ENCODE measurements around the gene DCDC2C.

The DCDC2C gene

DNA sequence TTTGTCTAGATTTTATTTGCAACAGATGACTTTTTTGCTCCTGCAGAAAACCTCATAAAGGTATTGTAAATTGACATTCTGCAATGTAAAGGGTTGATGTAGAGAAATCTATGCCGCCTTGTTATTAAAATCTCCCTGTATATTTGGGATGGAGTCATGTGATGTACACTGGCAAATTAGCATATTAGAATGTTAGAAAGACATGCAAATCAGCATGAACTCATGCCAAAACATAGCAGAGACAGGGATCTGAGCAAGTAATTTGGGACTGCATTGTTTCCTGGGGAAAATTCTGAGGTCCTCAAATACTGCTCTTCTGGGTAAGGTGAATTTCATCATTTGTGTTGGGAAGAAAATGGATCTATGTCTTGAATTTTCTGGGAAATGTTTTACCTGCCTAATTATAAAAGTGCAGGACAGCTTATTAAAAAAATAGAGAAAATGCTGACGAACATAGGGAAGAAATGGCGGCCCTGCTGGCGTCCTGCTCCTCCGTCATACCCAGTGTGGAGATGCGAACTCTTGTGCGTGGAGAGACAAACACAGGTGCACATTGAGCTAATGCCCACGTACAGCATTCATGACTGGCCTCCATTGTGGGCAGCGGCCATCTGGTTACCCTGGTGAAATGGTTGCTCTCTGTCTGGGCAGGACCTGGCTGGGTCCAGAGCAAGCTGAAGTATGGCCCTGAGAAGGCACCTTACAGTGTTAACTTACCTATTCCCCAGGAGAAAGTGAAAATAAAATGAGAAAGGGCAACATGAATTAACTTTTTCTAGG, 29.1 kb upstream of the DCDC2C start:
- no peak for DNase-seq

DNA sequence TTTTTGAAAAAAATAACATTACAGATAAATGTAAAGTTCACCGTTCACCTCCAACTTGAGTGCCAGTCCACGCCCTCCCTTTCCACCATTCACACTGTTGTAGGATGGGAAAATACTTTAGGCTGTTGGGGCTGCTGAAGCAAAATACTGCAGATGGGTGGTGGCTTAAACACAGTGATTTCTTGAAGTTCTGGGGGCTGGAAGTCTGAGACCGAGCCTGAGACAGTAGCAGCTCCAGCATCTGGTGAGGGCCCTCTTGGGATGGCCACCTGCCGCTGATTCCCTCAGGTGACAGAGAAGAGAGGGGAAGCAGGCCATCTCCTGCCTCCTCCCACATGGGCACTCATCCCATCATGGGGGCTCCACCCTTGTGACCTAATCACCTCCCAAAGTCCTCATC, 27.7 kb upstream of the DCDC2C start:
- no peak for DNase-seq

DNA sequence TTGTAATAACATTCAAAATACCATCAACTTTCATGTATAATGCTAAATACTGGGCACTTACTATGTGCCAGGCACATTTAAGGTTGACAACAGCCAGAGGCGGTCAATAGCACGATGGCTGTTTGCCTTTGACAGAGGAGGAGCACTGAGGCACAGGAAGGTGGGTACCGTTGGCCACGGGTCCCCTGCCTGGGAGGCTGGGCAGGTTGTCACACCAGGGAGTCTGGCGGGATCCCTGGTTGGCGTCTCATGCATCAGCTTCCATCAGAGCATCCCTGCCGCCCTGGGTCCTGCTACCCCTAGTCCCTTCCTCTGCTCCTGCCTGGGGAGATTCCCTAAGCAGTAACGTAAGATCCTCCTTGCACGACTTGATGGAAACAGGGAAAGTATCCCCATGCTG, 25.9 kb upstream of the DCDC2C start:
- no peak for DNase-seq

GRCh38 chr2:3678212-3678611, 25.2 kb upstream of the DCDC2C start:
- DNase-seq, result no peak

GRCh38 chr2:3679180-3679579, 24.2 kb upstream of the DCDC2C start:
- DNase-seq, result no peak

DNA sequence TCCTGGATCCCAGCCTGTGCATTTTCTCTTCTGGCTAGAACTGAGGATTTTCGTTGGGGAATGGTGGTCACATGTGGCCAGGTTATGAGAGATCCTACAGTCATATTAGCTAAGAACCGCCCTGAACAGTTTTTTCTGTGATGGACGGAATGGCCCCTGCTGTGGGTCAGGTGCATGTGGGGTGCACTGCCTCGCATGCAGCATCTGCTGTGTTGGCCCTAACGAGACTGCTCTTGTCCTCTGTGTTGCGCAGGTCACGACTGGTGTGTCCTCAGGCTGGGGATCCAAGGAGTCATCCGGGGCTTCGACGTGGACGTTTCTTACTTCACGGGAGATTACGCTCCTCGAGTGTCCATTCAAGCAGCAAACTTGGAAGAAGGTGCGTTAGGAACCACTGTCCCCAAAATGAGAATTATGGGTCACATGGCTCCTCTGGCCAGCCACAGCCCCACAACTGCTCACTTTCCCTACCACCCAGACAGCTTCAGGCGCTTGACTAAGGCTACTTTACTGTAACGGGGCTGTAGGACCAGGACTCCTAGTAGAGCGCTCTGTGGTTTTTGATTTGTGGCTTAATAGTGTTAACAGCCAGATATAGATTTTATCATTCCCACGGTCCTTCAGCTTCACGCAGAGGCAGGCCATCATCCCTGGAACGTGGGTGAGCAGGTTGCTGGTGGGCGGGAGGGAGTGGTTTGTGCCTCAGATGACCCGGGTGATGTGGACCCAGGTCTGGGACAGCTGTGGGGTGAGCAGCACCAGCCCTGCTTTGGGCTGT, 23.6 kb upstream of the DCDC2C start:
- no peak for DNase-seq

DNA sequence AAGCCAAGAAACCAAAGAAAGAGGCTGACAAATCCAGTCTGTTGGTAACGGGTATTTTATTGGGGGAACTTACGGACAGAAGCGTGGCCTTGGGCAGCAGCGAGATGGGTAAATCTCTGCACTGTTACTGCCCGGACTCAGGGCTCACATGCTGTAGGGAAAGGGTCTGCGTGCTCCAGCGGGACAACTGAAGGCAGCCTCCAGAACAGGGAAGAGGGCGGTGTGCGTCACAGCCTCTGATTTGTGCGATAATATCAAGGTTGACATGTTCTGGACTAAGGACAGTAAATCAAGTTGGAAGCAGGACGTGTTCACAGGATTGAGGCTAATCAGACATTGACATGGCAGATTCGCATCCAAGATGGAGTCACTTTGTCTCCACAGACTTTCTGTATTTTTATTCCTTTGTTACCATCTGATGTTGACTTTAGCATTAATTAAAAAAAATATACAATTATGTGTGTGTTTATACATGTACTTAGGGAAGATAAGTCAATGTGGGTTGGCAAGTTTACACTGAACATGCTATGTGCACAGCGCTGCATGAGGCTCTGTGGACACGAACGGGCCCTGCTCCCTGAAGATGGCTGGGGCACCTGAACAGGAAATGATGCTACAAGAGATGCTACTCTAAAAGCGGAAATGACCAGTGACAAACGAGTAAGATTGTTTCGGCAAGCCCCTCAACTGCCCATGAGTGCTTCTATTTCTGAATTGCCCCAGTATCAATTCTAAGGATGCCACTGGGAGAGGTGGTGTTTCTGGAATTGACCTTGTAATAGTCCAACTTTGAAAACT, 22.6 kb upstream of the DCDC2C start:
- no peak for DNase-seq

DNA sequence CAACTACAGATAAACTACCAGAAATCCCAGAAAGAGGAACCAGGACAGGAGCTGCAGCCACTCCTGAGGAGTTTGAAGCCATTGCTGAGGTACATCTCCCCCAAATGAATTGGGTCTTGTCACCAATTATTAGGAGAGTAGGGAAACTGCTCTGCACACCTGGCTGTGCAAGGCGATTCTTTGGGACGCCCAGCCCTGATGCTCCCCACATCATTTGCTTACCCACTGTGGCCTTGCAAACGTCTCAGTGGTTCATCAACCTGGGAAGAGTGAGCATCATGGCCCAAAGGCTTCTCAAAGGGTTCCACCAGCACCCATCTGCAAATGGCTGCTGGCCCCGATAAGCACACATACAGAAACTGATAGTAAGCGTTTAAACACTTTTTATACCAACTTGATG, 21.8 kb upstream of the DCDC2C start:
- DNase-seq, result no peak

- no peak for DNase-seq
Observed at GRCh38 chr2:3682811-3683210, 20.6 kb upstream of the DCDC2C start.

GRCh38 chr2:3683748-3684454, 19.5 kb upstream of the DCDC2C start:
- no peak for DNase-seq

DNA sequence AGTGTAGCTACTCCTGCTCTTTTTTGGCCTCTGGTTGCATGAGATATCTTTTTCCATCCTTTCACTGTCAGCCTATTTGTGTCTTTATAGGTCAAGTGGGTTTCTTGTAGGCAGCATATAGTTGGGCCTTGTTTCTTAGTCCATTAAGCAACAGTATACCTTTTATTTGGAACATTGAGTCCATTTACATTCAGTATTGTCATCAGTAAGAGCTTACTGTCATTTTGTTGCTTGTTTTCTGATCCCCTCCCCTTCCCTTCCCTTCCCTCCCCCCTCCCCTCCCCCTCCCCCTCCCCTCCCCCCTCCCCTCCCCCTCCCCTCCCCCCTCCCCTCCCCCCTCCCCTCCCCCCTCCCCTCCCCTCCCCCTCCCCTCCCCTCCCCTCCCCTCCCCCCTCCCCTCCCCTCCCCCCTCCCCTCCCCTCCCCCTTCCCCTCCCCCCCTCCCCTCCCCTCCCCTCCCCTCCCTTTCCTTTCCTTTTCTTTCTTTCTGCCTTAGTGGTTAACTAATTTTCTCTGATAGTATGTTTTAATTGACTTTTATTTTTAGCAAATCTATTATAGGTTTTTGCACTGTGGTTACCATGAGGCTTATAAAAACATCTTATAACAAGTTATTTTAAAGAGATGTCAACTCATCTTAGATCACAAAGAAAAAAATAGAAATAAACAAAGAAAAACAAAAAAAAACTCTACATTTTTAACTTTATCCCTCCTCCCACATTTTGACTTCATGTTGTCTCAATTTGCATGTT, 13.2 kb upstream of the DCDC2C start:
- no peak for DNase-seq

GRCh38 chr2:3692375-3692774, 11.0 kb upstream of the DCDC2C start:
- no peak for DNase-seq

GRCh38 chr2:3696545-3696944, 6.8 kb upstream of the DCDC2C start:
- no peak for DNase-seq

DNA sequence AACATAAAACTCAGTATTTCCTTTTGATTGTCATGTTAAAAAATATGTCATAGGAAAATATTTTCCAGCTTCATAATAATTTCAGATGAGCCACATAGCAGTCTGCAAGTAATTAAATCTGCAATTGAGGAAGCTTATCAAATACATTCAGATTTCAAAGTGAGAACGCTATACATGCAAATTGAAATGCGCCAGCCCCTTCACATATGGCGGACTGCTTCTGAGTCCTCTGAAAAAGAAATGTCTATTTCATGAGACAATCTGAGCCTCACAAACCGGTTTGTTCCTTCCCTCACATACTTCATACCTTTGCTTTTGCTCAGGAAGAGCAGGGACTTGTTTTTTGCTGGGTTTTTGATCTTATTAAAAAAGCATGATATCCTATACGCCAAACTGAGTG, 2.3 kb upstream of the DCDC2C start:
- DNase-seq, result no peak

GRCh38 chr2:3703757-3704355, 481 bp downstream of the DCDC2C start:
- no peak for DNase-seq

DNA sequence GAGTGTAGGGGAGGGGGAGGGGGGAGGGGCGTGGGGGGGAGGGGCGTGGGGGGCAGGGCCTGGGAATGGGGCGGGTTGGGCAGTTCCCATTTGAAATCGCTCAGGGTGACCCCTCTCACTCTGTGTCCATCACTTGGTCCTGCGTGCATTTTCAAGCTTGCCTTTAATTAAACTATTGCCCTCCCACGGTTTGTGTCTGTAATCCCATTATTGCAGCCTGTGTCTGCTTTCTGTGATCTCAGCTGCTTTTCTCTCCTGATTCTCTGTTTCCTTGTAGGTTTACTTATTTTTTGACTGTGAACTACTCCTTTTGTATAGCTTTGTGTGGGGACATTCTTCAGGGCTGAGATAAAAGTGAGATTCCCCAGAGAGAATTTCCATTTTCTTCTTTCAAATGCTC, 1.3 kb downstream of the DCDC2C start:
- DNase-seq, result no peak

DNA sequence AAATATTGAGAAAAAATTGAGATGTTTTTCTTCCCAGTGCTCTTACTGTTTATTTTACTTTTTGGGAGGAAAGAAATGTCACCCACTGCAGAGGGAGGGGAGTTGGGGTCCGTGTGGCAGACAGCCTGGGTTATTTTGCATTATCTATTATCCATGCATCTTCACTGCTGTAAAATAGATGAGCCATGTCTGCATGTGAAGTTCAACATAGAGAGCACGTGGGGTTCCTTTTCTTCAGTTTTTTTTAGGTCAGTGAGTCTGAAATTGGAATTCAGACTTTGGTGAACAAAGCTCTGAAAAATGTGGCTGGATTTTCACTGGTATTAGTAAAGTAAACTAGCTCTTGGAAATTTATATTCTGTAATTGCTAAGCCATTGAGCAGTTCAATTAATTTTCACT, 2.4 kb downstream of the DCDC2C start:
- no peak for DNase-seq

DNA sequence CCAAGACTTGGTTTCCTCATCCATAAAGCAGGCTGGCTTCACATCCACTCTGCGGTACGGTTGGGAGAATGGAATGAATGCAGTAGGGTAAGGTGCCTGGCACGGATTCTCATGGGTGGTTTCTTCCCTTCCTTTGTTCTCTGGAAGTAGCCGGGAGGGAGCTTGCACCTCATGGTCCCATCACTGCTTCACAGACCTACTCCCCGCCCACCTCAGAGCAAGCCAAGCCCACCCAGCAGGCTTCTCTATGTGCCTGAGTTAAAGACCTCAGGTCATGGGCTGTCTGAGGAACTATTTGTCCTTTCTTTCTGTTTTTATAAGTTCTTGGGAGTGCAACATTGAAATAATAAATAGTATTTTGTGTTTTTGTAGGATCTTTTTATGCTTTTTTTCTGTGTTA, 3.5 kb downstream of the DCDC2C start:
- no peak for DNase-seq

DNA sequence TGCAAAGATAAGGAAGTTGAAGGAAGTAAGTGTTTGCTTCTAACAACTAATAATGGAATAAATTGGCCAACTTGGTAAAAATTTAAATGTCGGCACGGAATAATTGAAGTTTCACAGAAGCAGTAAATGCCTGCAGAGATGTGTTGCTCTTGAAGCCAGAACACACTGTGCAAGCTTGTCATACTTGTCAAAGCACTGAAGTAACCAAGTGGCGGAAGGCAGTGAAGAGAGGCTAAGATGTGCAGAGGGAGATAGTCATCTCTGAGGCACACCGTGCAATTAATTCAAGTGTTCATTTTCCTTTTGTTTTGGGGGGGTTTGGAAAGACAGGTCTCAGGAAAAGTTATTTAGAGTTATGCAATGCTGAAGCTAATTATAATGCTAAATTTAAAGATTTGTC, 5.2 kb downstream of the DCDC2C start:
- DNase-seq, result no peak

DNA sequence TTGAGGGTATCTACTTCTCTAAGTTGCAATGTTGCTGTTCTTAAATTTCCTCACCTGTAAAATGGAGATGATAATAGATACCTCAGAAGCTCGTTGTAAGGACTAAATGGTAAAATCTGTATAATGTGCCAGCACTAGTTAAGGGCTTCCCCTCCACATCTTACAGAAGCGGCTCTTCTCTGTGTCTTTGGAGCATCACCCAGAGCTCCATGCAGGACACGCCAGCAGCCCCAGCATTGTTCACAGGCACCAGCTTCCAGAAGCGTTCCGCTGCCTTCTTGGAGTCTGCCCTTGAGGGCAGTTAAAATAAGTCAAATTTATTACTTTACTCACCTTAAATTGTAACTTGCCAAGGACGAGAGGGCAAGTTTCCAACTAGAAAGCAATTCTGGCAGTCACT, 5.8 kb downstream of the DCDC2C start:
- no peak for DNase-seq

- DNase-seq, result no peak
Observed at GRCh38 chr2:3712424-3712823, 9.0 kb downstream of the DCDC2C start.
